ENCODE results near the gene HEXIM2. TPM values are rescaled to one million over a fixed set of nuclear protein-coding genes. Genes with fewer than 3 reads are reported as not detected.

HEXIM2 gene
- total and polyA plus RNA-seq, 2 of the 13 experiments (the other 11 are each of a cell fraction or from before 2014, with no cell fraction given), result 27.1 to 32.4 TPM

DNA sequence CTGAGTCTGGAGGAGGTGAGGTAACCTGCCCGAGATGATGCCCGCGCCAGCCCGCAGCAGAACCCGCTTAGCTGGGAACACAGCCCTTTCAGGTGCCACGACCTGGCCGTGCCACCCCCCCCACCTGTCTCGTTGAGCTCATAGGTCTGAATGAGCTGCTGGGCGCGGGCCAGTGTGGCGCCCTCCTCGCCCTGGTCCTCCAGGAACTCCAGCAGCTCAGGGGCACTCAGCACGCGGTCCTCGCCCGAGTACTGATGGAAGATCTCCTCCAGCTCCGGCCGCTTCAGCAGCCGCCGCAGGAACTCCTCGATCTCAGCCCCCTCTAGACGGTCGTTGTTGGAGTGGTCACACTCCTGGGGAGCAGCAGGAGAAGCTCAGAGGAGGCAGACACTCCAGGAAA lies 43.0 kb upstream of the HEXIM2 start:
- DNase-seq (ENCODE audit: low spot score) (no peak), FAIRE-seq (no peak), ATAC-seq (no peak)
- no peaks in the 10 kb centered on the region for H3K27me3 ChIP-seq (ENCODE audit: control insufficient read depth in 1 of 2, insufficient read depth in 2 of 2, low read length in 2 of 2)
- H3K9me3 ChIP-seq (ENCODE audit: low read length), result no peaks in the 10 kb centered on the region
- H3K4me1 ChIP-seq (ENCODE audit: insufficient read depth, low read length), result peaks cover 34% of the 10 kb centered on the region
- intact Hi-C loops (cut with micrococcal nuclease; ENCODE audit: unreplicated experiment), result no loop called here
- no peak overlapping the region for H3K4me2 ChIP-seq (ENCODE audit: low read depth, low read length)
- no TSS peak for BruUV-seq (replicated peaks)
- no peaks in the 10 kb centered on the region for H4K20me1 ChIP-seq (ENCODE audit: insufficient read depth, low read length)
- no peak overlapping the region for H3K4me3 ChIP-seq (replicated peaks in 1 of 3; ENCODE audit: insufficient read depth in 1 of 3, low read depth in 2 of 3, low read length in 3 of 3)
- H3K79me2 ChIP-seq (ENCODE audit: insufficient read depth, low read length), result no peaks in the 10 kb centered on the region
- peaks cover 0 to 4% of the 10 kb centered on the region in 2 experiments; a peak in 1 of 5 replicates for H3K36me3 ChIP-seq (replicated peaks in 1 of 2; ENCODE audit: control insufficient read depth in 1 of 2, insufficient read depth in 2 of 2, low read length in 2 of 2)
- POLR2A ChIA-PET, result interaction anchor here (0.7 to 1.4 kb wide), 2 partner anchors 9 to 53 kb away, joined by 3 to 4 read pairs; no protein-coding TSS in a partner anchor
- no peak overlapping the region for H3K9ac ChIP-seq (ENCODE audit: insufficient read depth, low read depth, low read length)
- 95% methylated on average over 13 of the region's 23 CpGs for WGBS (ENCODE audit: low lambda C conversion rate)
- H2AFZ ChIP-seq (ENCODE audit: low read length), result no peak overlapping the region
- in situ Hi-C loops (cut with HindIII; ENCODE audit: extremely low pct_ligation_motif_present, low pct_unique_long_range_greater_than_20kb), result no loop called here
- no peak overlapping the region for H3K27ac ChIP-seq (ENCODE audit: extremely low read length, insufficient read depth, low read length)
- CTCF ChIA-PET (ENCODE audit: low intra/inter-chr PET ratio, low total read pairs), result no interaction called here
- TF ChIP-seq ZNF792 (CRISPR knock-in tag; IDR thresholded peaks at IDR 0.05) (no peak), RFXAP (CRISPR knock-in tag; IDR thresholded peaks at IDR 0.05; ENCODE audit: borderline replicate concordance) (no peak), ZNF790 (CRISPR knock-in tag; IDR thresholded peaks at IDR 0.05; ENCODE audit: borderline replicate concordance) (no peak), ZNF326 (CRISPR knock-in tag; IDR thresholded peaks at IDR 0.05; ENCODE audit: borderline replicate concordance) (no peak), ZNF451 (CRISPR knock-in tag; IDR thresholded peaks at IDR 0.05) (no peak), ERF (CRISPR knock-in tag; IDR thresholded peaks at IDR 0.05) (no peak), ZBTB38 (CRISPR knock-in tag; IDR thresholded peaks at IDR 0.05) (no peak), MIER2 (CRISPR knock-in tag; IDR thresholded peaks at IDR 0.05) (no peak), ZC3H4 (CRISPR knock-in tag; IDR thresholded peaks at IDR 0.05; ENCODE audit: borderline replicate concordance) (no peak), AGO2 (optimal IDR thresholded peaks at IDR 0.05; ENCODE audit: low read depth, low read length) (no peak), TCF12 (IDR thresholded peaks at IDR 0.05) (no peak), TCF12 (CRISPR knock-in tag; IDR thresholded peaks at IDR 0.05) (no peak), DPF2 (CRISPR knock-in tag; IDR thresholded peaks at IDR 0.05; ENCODE audit: borderline replicate concordance, low read depth) (no peak), GLI4 (CRISPR knock-in tag; IDR thresholded peaks at IDR 0.05; ENCODE audit: borderline replicate concordance) (no peak), ZNF263 (CRISPR knock-in tag; IDR thresholded peaks at IDR 0.05) (no peak)
- TF ChIP-seq, protein P1, sequence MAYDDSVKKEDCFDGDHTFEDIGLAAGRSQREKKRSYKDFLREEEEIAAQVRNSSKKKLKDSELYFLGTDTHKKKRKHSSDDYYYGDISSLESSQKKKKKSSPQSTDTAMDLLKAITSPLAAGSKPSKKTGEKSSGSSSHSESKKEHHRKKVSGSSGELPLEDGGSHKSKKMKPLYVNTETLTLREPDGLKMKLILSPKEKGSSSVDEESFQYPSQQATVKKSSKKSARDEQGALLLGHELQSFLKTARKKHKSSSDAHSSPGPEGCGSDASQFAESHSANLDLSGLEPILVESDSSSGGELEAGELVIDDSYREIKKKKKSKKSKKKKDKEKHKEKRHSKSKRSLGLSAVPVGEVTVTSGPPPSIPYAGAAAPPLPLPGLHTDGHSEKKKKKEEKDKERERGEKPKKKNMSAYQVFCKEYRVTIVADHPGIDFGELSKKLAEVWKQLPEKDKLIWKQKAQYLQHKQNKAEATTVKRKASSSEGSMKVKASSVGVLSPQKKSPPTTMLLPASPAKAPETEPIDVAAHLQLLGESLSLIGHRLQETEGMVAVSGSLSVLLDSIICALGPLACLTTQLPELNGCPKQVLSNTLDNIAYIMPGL (CRISPR knock-in tag; IDR thresholded peaks at IDR 0.05; ENCODE audit: borderline replicate concordance in 1 of 2, low read depth in 1 of 2), result no peak
- TF ChIP-seq, protein P2, sequence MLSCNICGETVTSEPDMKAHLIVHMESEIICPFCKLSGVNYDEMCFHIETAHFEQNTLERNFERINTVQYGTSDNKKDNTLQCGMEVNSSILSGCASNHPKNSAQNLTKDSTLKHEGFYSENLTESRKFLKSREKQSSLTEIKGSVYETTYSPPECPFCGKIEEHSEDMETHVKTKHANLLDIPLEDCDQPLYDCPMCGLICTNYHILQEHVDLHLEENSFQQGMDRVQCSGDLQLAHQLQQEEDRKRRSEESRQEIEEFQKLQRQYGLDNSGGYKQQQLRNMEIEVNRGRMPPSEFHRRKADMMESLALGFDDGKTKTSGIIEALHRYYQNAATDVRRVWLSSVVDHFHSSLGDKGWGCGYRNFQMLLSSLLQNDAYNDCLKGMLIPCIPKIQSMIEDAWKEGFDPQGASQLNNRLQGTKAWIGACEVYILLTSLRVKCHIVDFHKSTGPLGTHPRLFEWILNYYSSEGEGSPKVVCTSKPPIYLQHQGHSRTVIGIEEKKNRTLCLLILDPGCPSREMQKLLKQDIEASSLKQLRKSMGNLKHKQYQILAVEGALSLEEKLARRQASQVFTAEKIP (CRISPR knock-in tag; IDR thresholded peaks at IDR 0.05; ENCODE audit: borderline replicate concordance), result no peak
- TF ChIP-seq, protein P3, sequence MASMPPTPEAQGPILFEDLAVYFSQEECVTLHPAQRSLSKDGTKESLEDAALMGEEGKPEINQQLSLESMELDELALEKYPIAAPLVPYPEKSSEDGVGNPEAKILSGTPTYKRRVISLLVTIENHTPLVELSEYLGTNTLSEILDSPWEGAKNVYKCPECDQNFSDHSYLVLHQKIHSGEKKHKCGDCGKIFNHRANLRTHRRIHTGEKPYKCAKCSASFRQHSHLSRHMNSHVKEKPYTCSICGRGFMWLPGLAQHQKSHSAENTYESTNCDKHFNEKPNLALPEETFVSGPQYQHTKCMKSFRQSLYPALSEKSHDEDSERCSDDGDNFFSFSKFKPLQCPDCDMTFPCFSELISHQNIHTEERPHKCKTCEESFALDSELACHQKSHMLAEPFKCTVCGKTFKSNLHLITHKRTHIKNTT (CRISPR knock-in tag; IDR thresholded peaks at IDR 0.05), result no peak
